ENCODE results near the gene NTRK3.

Gene NTRK3

DNA sequence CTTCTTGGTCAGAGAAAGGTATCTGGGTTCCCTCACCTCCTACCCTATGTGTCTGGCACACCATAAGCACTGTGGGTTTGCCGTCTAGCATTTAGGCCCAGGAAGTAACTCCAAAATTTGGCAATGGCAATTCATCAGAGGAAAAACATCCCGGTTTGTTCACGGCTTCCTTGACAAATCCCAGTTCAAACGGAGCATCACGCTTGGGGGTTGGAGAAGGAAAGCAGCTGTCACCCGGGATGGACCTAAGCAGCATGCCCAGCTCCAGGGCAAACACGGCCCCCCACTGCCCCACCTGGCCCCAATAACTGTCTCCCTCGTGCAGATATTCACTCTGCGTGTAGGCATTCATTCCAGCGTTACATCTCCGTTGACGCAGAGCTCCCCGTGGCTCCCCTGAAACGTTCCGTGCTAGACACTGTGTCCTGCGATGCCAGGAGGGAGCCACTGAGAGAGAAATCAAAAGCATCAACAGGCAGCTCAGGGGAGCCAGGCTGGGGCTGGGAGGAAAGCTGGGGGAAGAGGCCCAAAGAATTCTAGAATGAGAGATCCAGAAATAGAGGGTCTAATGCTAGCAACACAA, 41.4 kb downstream of the NTRK3 start:
- TF ChIP-seq TAF1 (IDR thresholded peaks at IDR 0.05; ENCODE audit: borderline replicate concordance, insufficient read depth, low read length) = no peak
- TF ChIP-seq POLR2AphosphoS5 (IDR thresholded peaks at IDR 0.05; ENCODE audit: low read depth, low read length) = no peak
- no peak for TF ChIP-seq FOXP2 (optimal IDR thresholded peaks at IDR 0.05; ENCODE audit: borderline replicate concordance, extremely low read depth, extremely low read length, insufficient read depth)
- TF ChIP-seq SIN3A (IDR thresholded peaks at IDR 0.05; ENCODE audit: borderline replicate concordance, insufficient read depth, low read length) = no peak
- TF ChIP-seq, protein P1, sequence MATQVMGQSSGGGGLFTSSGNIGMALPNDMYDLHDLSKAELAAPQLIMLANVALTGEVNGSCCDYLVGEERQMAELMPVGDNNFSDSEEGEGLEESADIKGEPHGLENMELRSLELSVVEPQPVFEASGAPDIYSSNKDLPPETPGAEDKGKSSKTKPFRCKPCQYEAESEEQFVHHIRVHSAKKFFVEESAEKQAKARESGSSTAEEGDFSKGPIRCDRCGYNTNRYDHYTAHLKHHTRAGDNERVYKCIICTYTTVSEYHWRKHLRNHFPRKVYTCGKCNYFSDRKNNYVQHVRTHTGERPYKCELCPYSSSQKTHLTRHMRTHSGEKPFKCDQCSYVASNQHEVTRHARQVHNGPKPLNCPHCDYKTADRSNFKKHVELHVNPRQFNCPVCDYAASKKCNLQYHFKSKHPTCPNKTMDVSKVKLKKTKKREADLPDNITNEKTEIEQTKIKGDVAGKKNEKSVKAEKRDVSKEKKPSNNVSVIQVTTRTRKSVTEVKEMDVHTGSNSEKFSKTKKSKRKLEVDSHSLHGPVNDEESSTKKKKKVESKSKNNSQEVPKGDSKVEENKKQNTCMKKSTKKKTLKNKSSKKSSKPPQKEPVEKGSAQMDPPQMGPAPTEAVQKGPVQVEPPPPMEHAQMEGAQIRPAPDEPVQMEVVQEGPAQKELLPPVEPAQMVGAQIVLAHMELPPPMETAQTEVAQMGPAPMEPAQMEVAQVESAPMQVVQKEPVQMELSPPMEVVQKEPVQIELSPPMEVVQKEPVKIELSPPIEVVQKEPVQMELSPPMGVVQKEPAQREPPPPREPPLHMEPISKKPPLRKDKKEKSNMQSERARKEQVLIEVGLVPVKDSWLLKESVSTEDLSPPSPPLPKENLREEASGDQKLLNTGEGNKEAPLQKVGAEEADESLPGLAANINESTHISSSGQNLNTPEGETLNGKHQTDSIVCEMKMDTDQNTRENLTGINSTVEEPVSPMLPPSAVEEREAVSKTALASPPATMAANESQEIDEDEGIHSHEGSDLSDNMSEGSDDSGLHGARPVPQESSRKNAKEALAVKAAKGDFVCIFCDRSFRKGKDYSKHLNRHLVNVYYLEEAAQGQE (IDR thresholded peaks at IDR 0.05; ENCODE audit: insufficient read depth in 1 of 2, low read depth in 2 of 2, low read length in 2 of 2) = no peak

DNA sequence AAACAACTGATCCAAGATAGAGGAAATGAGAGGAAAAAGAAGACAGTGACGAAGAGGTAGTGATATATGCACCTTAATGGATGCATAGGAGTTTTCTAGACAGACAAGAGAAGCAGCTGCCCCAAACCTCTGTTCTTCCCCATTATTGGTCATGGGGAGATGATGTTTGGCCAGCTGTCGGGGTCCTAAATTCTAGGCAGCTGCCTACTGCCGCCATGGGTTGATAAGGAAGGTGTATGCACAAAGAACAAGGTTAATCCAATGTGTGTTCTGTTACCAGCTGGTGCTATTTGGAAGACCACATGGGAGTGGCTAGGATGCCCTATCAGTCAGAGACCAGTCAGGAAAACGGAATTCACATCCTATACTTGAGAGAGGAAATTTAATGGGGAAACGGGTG, 47.4 kb downstream of the NTRK3 start:
- TF ChIP-seq TAF1 (IDR thresholded peaks at IDR 0.05; ENCODE audit: borderline replicate concordance, insufficient read depth, low read length) (no peak), SIN3A (IDR thresholded peaks at IDR 0.05; ENCODE audit: borderline replicate concordance, insufficient read depth, low read length) (no peak), FOXP2 (optimal IDR thresholded peaks at IDR 0.05; ENCODE audit: borderline replicate concordance, extremely low read depth, extremely low read length, insufficient read depth) (no peak)
- TF ChIP-seq, protein P1 (IDR thresholded peaks at IDR 0.05; ENCODE audit: insufficient read depth in 1 of 2, low read depth in 2 of 2, low read length in 2 of 2) = no peak

DNA sequence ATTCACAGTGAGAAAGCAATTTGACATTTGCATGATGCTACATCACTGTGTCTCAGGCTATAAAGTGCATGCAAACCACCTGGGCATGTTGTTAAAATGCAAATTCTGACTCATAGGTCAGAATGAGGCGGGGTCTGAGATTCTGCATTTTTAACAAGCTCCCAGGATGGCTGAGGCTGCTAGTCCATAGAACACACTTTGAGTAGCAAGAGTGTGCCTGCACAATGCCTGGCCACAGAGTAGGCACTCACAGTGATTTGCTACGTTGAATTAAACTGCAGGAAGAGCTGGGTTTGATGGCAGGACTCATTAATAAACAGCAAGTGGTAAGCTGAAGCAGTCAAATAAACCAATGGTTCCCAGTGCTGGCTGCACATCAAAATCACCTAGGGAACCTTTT, 48.1 kb downstream of the NTRK3 start:
- TF ChIP-seq, protein P1 (IDR thresholded peaks at IDR 0.05; ENCODE audit: insufficient read depth in 1 of 2, low read depth in 2 of 2, low read length in 2 of 2) = no peak

DNA sequence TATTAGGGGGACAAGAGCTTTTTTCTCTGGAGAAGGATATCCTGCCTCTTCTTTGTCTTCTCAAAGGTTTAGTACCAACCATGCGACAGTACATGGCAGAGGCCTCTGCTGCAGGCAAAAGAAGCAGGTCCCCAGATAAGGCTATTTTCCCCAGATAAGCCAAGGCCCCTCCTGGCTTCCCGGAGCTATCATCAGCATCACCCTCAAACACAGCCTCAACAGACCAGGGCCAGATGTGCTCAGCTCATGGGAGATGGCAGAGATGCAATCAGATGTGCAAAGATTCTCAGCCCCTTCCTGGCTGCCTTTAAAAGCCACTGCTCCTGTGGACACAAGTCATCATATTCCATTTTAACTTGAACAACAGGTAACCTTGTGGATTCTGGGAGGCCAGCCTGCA, 49.0 kb downstream of the NTRK3 start:
- TF ChIP-seq POLR2AphosphoS5 (IDR thresholded peaks at IDR 0.05; ENCODE audit: low read depth, low read length) = no peak
- TF ChIP-seq, protein P1 (IDR thresholded peaks at IDR 0.05; ENCODE audit: insufficient read depth in 1 of 2, low read depth in 2 of 2, low read length in 2 of 2) = no peak
- TF ChIP-seq FOXP2 (optimal IDR thresholded peaks at IDR 0.05; ENCODE audit: borderline replicate concordance, extremely low read depth, extremely low read length, insufficient read depth) = no peak
- no peak for TF ChIP-seq TAF1 (IDR thresholded peaks at IDR 0.05; ENCODE audit: borderline replicate concordance, insufficient read depth, low read length)
- TF ChIP-seq SIN3A (IDR thresholded peaks at IDR 0.05; ENCODE audit: borderline replicate concordance, insufficient read depth, low read length) = no peak

DNA sequence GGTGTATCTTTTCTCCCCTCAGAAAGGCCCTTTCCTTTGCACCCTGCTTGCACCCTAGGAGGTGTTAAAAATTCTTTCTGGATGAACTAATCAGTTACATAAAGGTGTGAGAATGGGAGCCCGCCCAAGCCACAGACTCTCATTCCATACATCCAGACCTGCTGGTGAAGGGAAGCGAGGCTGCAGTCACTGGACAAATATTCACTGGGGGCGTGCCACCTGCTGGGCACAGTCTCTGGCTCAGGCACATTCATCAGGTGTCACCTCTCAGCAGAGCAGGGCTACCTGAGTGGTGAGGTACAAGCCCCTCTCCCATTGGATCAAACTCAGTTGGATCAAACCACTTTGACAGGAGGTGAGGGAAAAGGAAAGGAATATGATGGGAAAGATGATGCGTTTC, 52.0 kb downstream of the NTRK3 start:
- TF ChIP-seq, protein P1 (IDR thresholded peaks at IDR 0.05; ENCODE audit: insufficient read depth in 1 of 2, low read depth in 2 of 2, low read length in 2 of 2) = no peak
- no peak for TF ChIP-seq POLR2AphosphoS5 (IDR thresholded peaks at IDR 0.05; ENCODE audit: low read depth, low read length)
- no peak for TF ChIP-seq FOXP2 (optimal IDR thresholded peaks at IDR 0.05; ENCODE audit: borderline replicate concordance, extremely low read depth, extremely low read length, insufficient read depth)
- TF ChIP-seq SIN3A (IDR thresholded peaks at IDR 0.05; ENCODE audit: borderline replicate concordance, insufficient read depth, low read length) = no peak
- no peak for TF ChIP-seq TAF1 (IDR thresholded peaks at IDR 0.05; ENCODE audit: borderline replicate concordance, insufficient read depth, low read length)

Measured in PFSK-1 (cell line).